Endothelial cell of umbilical vein (primary cell): ENCODE measurements around the gene MAU2. TPM values are rescaled to one million over a fixed set of nuclear protein-coding genes. Genes with fewer than 3 reads are reported as not detected.

Experiments
- BruUV-seq: library from RNA; stranded (reverse); fragments of 400-500 nt; replicated peaks from 2 replicates; lab custom pipeline; 2021; lab: Mats Ljungman, UMichigan
- CTCF ChIA-PET: fragments of 300-600, 350-600 bp; sonication (Branson Sonifier 250); formaldehyde crosslinking; loops from one replicate; lab custom pipeline; 2021; ENCODE audit warnings: antibody characterized with exemption, inconsistent platforms; lab: Charles Lee
- POLR2A ChIA-PET: fragments of 300-600, 350-600 bp; sonication (Branson Sonifier 250); formaldehyde crosslinking; loops from one replicate; lab custom pipeline; 2021; ENCODE audit warnings: antibody characterized with exemption, inconsistent platforms; lab: Charles Lee
- DNase-seq: peaks from one replicate; pipeline ENCODE4 v3.0.0-alpha.2; 2011; ENCODE audit warnings: low read depth, low spot score
- FAIRE-seq: peaks from 2 replicates; lab custom pipeline; 2011; peaks lifted over from hg19 to GRCh38; lab: Jason Lieb, UNC
- H2AFZ ChIP-seq: 2 replicates; pipeline ENCODE4 v1.6.0; 2012; ENCODE audit warnings: low read depth, low read length, control low read depth, inconsistent platforms
- H3K27ac ChIP-seq: 2 replicates; pipeline ENCODE4 v1.5.1; 2011; ENCODE audit warnings: low read depth, mild to moderate bottlenecking, control low read depth, low read length, moderate library complexity; ENCODE audit not compliant: insufficient read depth
- H3K27me3 ChIP-seq, 2 experiments: 2 replicates each; pipeline versions ENCODE4 v1.6.0 to v1.6.1; 2011; ENCODE audit warnings: low read length in 2 of 2, mixed read lengths in 1 of 2; ENCODE audit not compliant: control insufficient read depth in 2 of 2, insufficient read depth in 2 of 2
- H3K36me3 ChIP-seq, 2 experiments: 2 replicates in 1 of 2; 3 replicates in 1 of 2; pipeline ENCODE4 v1.5.1; 2011; ENCODE audit warnings: low read length in 2 of 2, mild to moderate bottlenecking in 1 of 2, moderate library complexity in 1 of 2; ENCODE audit not compliant: control insufficient read depth in 2 of 2, insufficient read depth in 2 of 2; ENCODE audit errors: extremely low read depth in 1 of 2
- H3K4me1 ChIP-seq: 3 replicates; pipeline ENCODE4 v1.5.1; 2011; ENCODE audit warnings: mild to moderate bottlenecking, low read length; ENCODE audit not compliant: control insufficient read depth, insufficient read depth; ENCODE audit errors: extremely low read depth
- H3K4me2 ChIP-seq: 2 replicates; pipeline ENCODE4 v1.6.1; 2011; ENCODE audit warnings: low read length, control low read depth, mixed read lengths; ENCODE audit not compliant: insufficient read depth
- H3K4me3 ChIP-seq, 3 experiments: fragments of 200-600 bp in 1 of 3; sonication (generic), shearing (Covaris generic) in 1 of 3; replicated peaks in 1 of 3; 2 replicates each; pipeline ENCODE4 v1.5.1; 2011 to 2016; ENCODE audit warnings: control low read depth in 3 of 3, low read length in 3 of 3, mild to moderate bottlenecking in 2 of 3, inconsistent platforms in 1 of 3, low read depth in 1 of 3, moderate library complexity in 1 of 3; ENCODE audit not compliant: insufficient read depth in 1 of 3
- H3K79me2 ChIP-seq: 2 replicates; pipeline ENCODE4 v1.6.0; 2012; ENCODE audit warnings: low read length, inconsistent platforms; ENCODE audit not compliant: control insufficient read depth, insufficient read depth
- H3K9ac ChIP-seq: replicated peaks from 2 replicates; pipeline ENCODE3; 2011; ENCODE audit warnings: low read length, control low read depth; ENCODE audit not compliant: insufficient read depth; ENCODE audit errors: extremely low read depth
- H3K9me1 ChIP-seq: replicated peaks from 3 replicates; pipeline ENCODE4 v1.6.0; 2011; ENCODE audit warnings: mild to moderate bottlenecking, low read length; ENCODE audit not compliant: control insufficient read depth, insufficient read depth; ENCODE audit errors: extremely low read depth
- H3K9me3 ChIP-seq: replicated peaks from 2 replicates; pipeline ENCODE4 v1.5.1; 2012; ENCODE audit warnings: low read length, inconsistent platforms; ENCODE audit not compliant: control insufficient read depth, insufficient read depth
- H4K20me1 ChIP-seq: replicated peaks from 2 replicates; pipeline ENCODE3; 2011; ENCODE audit warnings: mild to moderate bottlenecking, low read length; ENCODE audit not compliant: control insufficient read depth, insufficient read depth; ENCODE audit errors: extremely low read depth
- EZH2 ChIP-seq: IDR thresholded peaks from 2 replicates; pipeline ENCODE4 v1.6.1; 2012; ENCODE audit warnings: borderline replicate concordance, low read depth, mild to moderate bottlenecking, moderate library complexity, low read length, inconsistent platforms; ENCODE audit not compliant: severe bottlenecking
- FOS ChIP-seq: IDR thresholded peaks from 2 replicates; pipeline ENCODE4 v1.6.1; 2011; ENCODE audit warnings: mild to moderate bottlenecking, low read length, moderate library complexity, borderline replicate concordance; ENCODE audit not compliant: insufficient read depth
- GATA2 ChIP-seq: IDR thresholded peaks from 2 replicates; pipeline ENCODE4 v1.7.0; 2011; ENCODE audit warnings: low read depth, mild to moderate bottlenecking, moderate library complexity, mixed read lengths, low read length; ENCODE audit not compliant: insufficient read length, insufficient read depth
- JUN ChIP-seq: IDR thresholded peaks from 2 replicates; pipeline ENCODE4 v1.6.1; 2011; ENCODE audit warnings: borderline replicate concordance, low read depth; ENCODE audit not compliant: insufficient read length, insufficient read depth
- MYC ChIP-seq: IDR thresholded peaks from one replicate; pipeline ENCODE4 v1.6.1; 2011; ENCODE audit warnings: mild to moderate bottlenecking, low read depth, low read length
- POLR2A ChIP-seq: IDR thresholded peaks from 2 replicates; pipeline ENCODE4 v1.6.1; 2012; ENCODE audit warnings: low read depth, mild to moderate bottlenecking, control low read depth, low read length
- POLR2AphosphoS5 ChIP-seq: IDR thresholded peaks from 2 replicates; pipeline ENCODE4 v1.6.1; 2012; ENCODE audit warnings: low read depth, mild to moderate bottlenecking, control low read depth, low read length, moderate library complexity; ENCODE audit not compliant: insufficient read depth
- dilution Hi-C: fragments of 300-500 bp; cut with MboI; formaldehyde crosslinking; loops from one replicate; pipeline ENCODE4 v1.15.0; 2019; ENCODE audit warnings: low sequenced_read_pairs; ENCODE audit not compliant: extremely low pct_ligation_motif_present
- intact Hi-C: fragments of 100-400 bp; cut with micrococcal nuclease; formaldehyde crosslinking; loops from one replicate; pipeline ENCODE4 v1.10.0; 2022
- polyA plus RNA-seq, 4 experiments: library from polyadenylated mRNA; depleted of rRNA in 3 of 4; stranded (reverse) in 3 of 4; unstranded in 1 of 4; fragments of >200 nt; gene quantifications; 2 replicates each; pipeline versions ENCODE4 v1.2.1 to v1.2.3, GENCODE V29; 2011 to 2012; ENCODE audit warnings: missing spikeins in 1 of 4
- total RNA-seq: library from RNA; stranded (reverse); gene quantifications from 2 replicates; pipeline ENCODE4 v1.2.3, GENCODE V29; 2021
- TF ChIP-seq, protein P1 (sequence below), 2 donors: IDR thresholded peaks; 1 replicate in 1 of 2; 2 replicates in 1 of 2; pipeline ENCODE4 v1.5.1; 2011; ENCODE audit warnings: low read length in 2 of 2, mild to moderate bottlenecking in 2 of 2, moderate library complexity in 2 of 2, control low read depth in 1 of 2, inconsistent platforms in 1 of 2, low read depth in 1 of 2; ENCODE audit not compliant: insufficient read depth in 1 of 2; ENCODE audit errors: extremely low read depth in 1 of 2
- TF ChIP-seq, protein P2 (sequence below): IDR thresholded peaks from 2 replicates; pipeline ENCODE4 v1.6.1; 2011; ENCODE audit not compliant: insufficient read depth, insufficient read length

The MAU2 gene
- total and polyA plus RNA-seq, 2 donors (not counting 3 experiments of a cell fraction or from before 2014, with no cell fraction given) = 36.9 to 70.0 TPM

GRCh38 chr19:19341026-19341425, 20.4 kb downstream of the MAU2 start:
- POLR2A ChIA-PET = no interaction called here
- H3K9ac ChIP-seq = no peak overlapping the region
- H3K36me3 ChIP-seq = peaks cover 6 to 77% of the 10 kb centered on the region in 2 experiments
- FAIRE-seq (no peak), DNase-seq (no peak)
- H3K4me1 ChIP-seq = no peaks in the 10 kb centered on the region
- no peaks in the 10 kb centered on the region for H3K9me3 ChIP-seq
- no TSS peak for BruUV-seq
- intact Hi-C loops (no loop called here), dilution Hi-C loops (no loop called here)
- H2AFZ ChIP-seq = no peak overlapping the region
- H3K4me3 ChIP-seq = no peak overlapping the region
- CTCF ChIA-PET = interaction anchor here (1.5 to 2.7 kb wide), 4 partner anchors 13 to 118 kb away, joined by 3 to 51 read pairs (median 7); no protein-coding TSS in a partner anchor
- H3K4me2 ChIP-seq = no peak overlapping the region
- H3K9me1 ChIP-seq = no peaks in the 10 kb centered on the region
- no peak for TF ChIP-seq POLR2A
- TF ChIP-seq, protein P1, sequence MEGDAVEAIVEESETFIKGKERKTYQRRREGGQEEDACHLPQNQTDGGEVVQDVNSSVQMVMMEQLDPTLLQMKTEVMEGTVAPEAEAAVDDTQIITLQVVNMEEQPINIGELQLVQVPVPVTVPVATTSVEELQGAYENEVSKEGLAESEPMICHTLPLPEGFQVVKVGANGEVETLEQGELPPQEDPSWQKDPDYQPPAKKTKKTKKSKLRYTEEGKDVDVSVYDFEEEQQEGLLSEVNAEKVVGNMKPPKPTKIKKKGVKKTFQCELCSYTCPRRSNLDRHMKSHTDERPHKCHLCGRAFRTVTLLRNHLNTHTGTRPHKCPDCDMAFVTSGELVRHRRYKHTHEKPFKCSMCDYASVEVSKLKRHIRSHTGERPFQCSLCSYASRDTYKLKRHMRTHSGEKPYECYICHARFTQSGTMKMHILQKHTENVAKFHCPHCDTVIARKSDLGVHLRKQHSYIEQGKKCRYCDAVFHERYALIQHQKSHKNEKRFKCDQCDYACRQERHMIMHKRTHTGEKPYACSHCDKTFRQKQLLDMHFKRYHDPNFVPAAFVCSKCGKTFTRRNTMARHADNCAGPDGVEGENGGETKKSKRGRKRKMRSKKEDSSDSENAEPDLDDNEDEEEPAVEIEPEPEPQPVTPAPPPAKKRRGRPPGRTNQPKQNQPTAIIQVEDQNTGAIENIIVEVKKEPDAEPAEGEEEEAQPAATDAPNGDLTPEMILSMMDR (IDR thresholded peaks at IDR 0.05; ENCODE audit: extremely low read depth in 1 of 2, insufficient read depth in 1 of 2, low read depth in 1 of 2, low read length in 2 of 2) = no peak
- no peak for TF ChIP-seq GATA2
- no peak for TF ChIP-seq MYC
- TF ChIP-seq FOS = no peak
- TF ChIP-seq POLR2AphosphoS5 = no peak
- no peak for TF ChIP-seq JUN
- TF ChIP-seq, protein P2, sequence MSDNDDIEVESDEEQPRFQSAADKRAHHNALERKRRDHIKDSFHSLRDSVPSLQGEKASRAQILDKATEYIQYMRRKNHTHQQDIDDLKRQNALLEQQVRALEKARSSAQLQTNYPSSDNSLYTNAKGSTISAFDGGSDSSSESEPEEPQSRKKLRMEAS = no peak
- TF ChIP-seq EZH2 = no peak
- H4K20me1 ChIP-seq = no peaks in the 10 kb centered on the region
- no peaks in the 10 kb centered on the region for H3K79me2 ChIP-seq
- H3K27me3 ChIP-seq = no peaks in the 10 kb centered on the region
- no peak overlapping the region for H3K27ac ChIP-seq
